ENCODE measurements around the gene ADGRB2.

Gene ADGRB2

DNA sequence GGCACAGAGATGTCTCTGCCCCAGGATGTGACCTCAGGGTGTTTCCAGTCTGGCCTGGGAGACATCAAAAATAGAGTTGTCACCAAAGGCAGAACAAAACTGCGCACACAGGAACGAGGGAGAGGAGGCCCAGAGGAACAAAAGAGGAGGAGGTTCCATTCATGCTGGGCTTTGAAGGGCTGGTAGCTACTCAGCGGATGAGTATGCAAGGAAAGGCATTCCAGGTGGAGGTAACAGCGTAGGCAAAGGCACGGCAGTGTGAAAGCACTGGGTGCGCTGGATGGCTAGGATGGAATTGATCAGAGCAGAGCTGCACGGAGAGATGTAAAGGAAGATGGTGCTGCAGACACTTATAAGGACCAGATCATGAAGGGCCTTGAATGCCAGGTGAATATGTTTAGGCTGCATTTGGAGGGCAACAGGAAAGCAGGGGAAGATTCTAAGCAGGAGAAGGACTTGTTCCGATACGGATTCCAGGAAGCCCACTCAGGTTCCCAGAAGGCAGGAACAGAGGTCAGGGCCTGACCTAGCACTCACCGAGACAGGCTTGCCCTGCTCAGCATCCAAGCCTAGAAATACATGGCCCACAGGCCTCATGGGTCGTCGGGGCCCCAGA lies 66.7 kb downstream of the ADGRB2 start:
- DNase-seq, result no peak

- DNase-seq, result no peak
Observed at GRCh38 chr1:31696242-31696641, 67.9 kb downstream of the ADGRB2 start.

GRCh38 chr1:31695327-31695726 lies 68.8 kb downstream of the ADGRB2 start:
- no peak for DNase-seq

GRCh38 chr1:31694964-31695313 lies 69.2 kb downstream of the ADGRB2 start:
- no peak for DNase-seq

GRCh38 chr1:31694069-31694963 lies 69.8 kb downstream of the ADGRB2 start:
- no peak for DNase-seq

DNA sequence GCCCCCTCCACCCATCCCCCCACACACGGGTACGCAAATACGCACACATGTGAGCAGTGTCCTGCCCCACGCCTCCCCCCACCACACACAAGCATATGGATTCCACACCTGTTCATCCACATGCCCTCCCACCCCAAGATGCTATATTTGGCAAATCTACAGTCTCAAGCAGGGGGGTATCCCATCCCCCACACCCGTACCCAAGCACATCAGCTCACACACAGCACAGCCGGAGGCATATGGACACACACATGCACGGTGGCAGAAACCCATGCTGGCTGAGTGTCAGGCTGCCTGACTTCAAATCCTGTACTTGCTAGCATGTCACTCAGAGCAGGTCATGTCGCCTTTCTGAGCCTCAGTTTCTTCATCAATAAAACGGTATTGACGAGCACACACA lies 70.9 kb downstream of the ADGRB2 start:
- no peak for DNase-seq

- DNase-seq, result no peak
Observed at GRCh38 chr1:31691951-31692350, 72.2 kb downstream of the ADGRB2 start.

DNA sequence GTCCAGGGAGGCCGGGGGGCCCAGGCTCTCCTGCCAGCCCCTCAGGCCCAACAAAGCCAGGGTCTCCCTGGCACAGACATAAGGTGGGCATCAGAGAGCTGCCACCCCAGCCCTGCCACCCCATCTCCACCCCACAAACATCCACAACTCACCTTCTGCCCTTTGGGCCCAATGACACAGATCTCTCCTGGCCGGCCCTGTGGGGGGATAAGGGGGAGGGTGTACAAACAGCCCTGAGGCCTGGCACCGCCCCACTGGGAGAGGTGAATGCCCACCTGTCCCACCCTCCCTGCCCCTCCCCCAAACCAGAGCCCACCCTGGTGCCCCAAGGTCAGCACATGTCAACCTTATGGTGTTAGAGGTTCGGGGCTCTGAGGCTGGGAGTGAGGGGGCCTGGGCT lies 72.7 kb downstream of the ADGRB2 start:
- DNase-seq, result no peak

DNA sequence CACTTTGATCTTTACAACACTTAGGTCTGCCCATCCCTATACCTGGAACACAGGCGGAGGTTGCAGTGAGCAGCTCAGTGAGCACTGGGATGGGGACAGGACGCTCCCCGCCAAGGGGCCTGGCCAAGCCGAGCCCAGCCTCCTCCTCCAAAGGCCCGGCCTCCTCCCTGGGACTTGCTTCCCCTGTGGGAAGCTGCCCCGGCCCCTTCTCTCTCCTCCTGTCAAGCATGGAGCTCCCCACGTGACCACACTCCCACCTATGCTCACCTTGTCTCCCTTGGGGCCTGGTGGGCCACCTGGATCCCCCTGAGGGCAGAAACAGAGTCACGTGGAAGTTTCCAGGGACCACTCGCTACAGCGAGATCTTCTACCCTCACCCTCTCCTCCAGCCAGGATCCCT lies 73.2 kb downstream of the ADGRB2 start:
- no peak for DNase-seq

DNA sequence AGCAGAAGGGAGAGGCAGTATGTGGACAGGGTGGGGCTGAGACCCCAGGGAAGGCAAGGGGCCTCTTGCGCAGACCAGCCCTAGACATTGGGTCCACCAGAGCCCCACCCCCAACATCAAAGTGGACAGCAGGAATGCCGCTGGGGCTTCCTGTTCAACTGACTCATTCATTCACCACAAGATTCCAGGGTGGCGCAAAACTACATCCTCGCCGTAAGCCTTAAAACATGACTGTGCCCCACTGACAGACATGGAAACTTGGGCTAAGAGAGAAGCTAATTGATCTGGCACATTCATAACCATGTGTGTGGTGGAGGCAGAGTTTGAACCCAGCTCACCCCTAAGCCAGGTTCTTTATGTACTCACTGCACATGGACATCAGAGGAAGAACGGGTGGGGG lies 74.3 kb downstream of the ADGRB2 start:
- DNase-seq, result no peak

GRCh38 chr1:31689379-31689778 lies 74.8 kb downstream of the ADGRB2 start:
- DNase-seq, result no peak

DNA sequence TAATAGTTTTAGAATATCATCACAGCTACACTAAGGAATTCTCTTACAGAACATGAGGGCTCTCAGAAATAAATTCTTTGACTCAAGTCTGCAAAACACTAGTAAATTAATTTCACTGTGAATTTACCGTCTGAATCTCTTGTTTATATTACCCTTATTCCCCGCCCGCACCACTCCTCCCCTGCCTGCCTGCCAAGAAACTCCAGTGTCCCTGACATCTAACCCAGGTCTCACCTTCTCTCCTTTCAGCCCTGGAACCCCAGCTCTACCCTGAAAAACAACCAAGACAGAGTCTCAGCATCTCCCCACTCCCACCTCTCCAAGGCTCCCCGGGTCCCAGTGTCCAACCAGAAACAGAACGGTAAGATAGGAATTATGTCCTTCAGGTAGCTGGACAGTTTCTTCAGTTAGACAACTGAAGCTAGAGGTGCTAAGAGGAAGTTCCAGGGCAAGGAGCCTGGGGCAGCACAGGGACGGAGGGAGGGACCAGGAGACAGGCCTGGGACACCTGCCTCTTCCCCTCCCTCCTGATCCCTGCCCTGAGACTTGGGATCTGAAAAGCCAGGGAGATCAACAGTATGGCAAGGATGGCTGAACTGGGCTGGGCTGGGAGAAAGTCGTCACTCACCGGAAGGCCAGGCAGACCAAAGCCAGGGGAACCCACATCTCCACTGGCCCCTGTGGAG lies 75.8 kb downstream of the ADGRB2 start:
- DNase-seq, result no peak

DNA sequence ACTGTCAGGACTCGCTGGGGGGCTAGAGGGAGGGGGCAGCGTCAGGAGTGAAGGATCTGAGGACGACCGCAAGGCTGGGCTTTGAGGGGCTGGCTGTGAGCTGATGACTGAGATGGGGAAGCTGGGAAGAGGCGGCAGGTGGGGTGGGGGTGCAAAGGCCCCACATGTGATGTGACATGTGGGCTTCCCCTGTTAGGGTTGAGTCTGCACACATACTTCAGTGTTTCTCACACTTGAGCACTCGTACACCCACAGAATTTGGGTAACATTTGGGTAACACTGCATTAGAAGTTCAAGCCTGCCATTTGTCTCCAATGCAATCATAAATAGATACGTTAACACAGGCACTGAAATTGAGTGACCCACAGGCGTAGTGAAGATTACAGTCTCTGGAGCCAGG lies 76.5 kb downstream of the ADGRB2 start:
- no peak for DNase-seq

DNA sequence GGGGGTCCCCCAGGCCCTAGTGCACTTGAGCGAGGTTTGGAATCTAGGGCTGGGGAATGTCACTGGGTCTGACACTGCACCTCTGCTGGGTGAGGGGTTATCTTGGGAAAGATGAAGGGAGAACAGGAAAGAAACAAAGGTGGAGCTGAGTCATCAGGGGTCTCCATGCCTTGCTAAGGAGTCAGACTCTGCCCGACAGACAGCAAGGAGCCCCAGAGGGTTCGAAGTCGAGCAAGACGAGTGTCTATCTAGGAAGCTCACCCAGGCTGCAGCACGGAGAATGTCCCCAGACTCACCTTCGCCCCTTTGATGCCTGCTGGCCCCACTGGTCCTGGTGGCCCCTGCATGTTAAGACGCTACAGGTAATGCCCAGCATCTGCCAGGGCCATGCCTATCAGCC lies 78.3 kb downstream of the ADGRB2 start:
- no peak for DNase-seq

DNA sequence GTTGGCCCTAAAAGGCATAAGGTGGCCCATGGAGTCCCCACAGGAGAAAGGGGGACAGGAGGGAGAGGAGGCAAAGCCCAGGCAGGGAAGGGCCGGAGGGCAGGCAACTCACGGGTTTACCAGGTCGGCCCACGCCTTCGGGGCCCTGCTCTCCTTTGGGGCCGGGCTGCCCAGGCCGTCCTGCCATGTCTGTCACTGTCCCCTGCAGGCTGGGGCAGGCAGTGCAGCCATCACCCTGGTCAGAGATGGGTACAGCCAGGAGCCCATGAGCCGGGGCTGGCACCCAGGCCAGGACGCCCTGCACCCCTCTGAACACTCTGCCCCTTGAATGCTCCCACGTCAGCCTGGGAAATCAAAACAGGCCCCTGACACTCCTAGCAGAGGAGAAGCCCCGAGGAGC lies 80.1 kb downstream of the ADGRB2 start:
- DNase-seq, result no peak

DNA sequence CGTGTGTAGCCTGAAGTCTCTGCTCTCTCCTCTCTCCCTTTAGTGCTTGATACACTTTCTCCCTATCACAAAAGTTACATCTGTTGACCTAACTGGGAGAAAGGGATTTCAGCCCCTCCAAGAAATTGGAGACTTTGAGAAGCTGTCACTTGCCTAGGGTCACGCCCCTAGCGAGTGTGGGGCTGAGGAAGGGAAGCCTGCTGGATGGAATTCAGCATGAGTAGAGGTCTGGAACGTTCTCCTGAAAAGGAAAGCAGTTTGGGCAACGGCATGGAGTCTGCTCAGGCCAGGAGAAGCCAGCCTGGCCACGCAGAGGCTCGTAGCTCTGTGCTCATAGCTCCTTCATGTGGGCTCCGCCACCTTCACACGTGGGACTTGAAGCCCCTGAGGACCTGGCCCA lies 82.7 kb downstream of the ADGRB2 start:
- DNase-seq, result no peak

DNA sequence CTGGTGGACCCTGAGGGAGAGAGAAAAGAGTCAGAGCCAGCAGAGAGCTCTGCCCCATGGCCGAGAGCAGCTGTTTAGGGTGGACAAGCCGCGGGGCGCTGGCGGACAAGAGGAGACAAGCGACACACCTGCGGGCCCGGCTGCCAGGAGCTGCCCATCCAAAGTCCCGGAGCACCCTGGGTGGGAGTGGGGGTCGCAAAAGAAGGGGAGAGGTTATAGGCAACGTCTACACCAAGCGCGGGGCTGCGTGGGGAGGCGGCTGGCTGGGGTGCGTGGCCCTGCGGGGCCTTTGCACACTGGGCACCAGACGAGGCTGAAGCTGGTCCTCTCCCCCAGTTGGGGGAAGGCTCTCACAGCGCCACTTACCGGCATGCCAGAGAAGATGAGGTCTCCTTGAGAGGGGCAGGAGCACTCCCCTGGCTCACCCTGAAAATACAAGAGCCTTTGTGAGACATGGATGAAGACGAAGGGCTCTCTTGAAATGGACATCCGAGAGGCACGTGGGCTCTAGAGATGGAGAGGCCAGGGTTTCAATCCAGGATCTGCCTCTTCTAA lies 84.4 kb downstream of the ADGRB2 start:
- no peak for DNase-seq

DNA sequence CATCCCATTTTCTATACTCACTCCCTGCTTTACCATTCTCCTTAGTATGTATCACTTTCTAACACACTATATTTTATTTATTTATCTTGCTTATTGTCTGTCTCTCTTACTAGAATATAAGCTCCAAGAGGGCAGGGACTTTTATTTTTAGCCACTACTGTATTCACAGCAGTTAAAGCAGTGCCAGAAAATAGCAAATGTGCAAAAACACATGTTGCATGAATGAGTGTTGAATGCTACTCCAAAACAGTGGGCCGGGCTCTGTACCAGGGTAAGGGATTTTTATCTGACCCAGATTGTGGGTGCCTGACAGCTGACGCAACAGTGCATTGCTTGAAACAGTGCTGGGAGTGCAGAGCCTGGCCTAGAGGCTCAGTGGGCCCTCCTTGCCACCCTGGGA lies 85.0 kb downstream of the ADGRB2 start:
- DNase-seq, result no peak

- DNase-seq, result no peak
Observed at GRCh38 chr1:31678681-31679080, 85.5 kb downstream of the ADGRB2 start.

DNA sequence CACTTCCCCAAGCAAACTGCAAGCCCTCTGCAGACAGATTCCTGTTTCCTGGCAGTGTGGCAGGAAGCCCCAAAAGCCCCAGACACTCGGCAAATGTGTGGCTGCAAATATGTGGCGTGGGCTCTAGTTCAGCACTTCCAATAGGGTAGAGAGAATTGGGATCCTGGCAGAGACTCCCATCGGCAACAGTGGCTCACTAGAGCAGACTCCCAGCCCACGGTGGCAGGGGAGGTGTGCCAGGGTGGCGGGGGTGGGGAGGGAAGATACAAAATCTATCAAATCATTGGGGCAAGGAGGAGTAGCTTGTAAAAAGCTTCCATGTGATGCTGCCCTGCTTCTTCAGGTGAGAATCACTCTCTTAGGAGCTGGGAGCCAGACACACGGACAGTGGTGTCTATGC lies 86.2 kb downstream of the ADGRB2 start:
- DNase-seq, result no peak

DNA sequence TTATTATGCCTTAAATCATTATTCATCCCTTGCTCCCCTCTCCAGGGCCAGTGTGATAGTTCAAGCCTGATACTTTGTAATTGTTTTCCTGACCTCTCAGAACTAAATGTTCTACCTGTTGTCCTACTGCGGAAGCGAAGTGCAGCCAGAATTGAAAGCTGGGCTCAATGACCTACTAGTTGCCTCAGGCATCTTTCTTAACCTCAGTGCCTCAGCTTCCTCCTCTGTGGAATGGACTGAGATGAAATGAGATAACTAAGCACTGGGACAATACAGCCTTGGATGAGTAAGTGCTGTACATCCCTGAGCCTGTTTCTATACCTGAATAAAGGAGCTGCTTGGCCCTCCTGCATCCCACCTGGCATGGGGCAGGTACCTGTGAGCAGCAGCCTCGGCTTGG lies 86.7 kb downstream of the ADGRB2 start:
- DNase-seq, result no peak
